ENCODE results near the gene CCSER1. TPM values are rescaled to one million over a fixed set of nuclear protein-coding genes. Genes with fewer than 3 reads are reported as not detected.

Gene CCSER1
- polyA plus RNA-seq, 1 experiment, result not detected

- H3K36me3 ChIP-seq (ENCODE audit: control insufficient read depth, insufficient read depth, low read length), result no peaks in the 10 kb centered on the region
- CTCF ChIA-PET, result no interaction called here
- no peak overlapping the region for H3K4me3 ChIP-seq (ENCODE audit: low read depth, low read length)
- DNase-seq (ENCODE audit: low read depth), result no peak
- no peaks in the 10 kb centered on the region for H3K27me3 ChIP-seq (ENCODE audit: control insufficient read depth, insufficient read depth, low read length)
- POLR2A ChIA-PET, result no interaction called here
- TF ChIP-seq CTCF (IDR thresholded peaks at IDR 0.05; ENCODE audit: insufficient read depth, low read depth, low read length), result no peak
These were observed 714.5 kb downstream of the CCSER1 start for GRCh38 chr4:90841676-90842075.

GRCh38 chr4:90842960-90843359, 715.8 kb downstream of the CCSER1 start:
- H3K27me3 ChIP-seq (ENCODE audit: control insufficient read depth, insufficient read depth, low read length), result no peaks in the 10 kb centered on the region
- no peak overlapping the region for H3K4me3 ChIP-seq (ENCODE audit: low read depth, low read length)
- DNase-seq (ENCODE audit: low read depth), result no peak
- no peak for TF ChIP-seq CTCF (IDR thresholded peaks at IDR 0.05; ENCODE audit: insufficient read depth, low read depth, low read length)
- H3K36me3 ChIP-seq (ENCODE audit: control insufficient read depth, insufficient read depth, low read length), result no peaks in the 10 kb centered on the region
- ChIA-PET POLR2A (no interaction called here), CTCF (no interaction called here)

GRCh38 chr4:90844241-90844640, 717.0 kb downstream of the CCSER1 start:
- no peak overlapping the region for H3K4me3 ChIP-seq (ENCODE audit: low read depth, low read length)
- H3K36me3 ChIP-seq (ENCODE audit: control insufficient read depth, insufficient read depth, low read length), result no peaks in the 10 kb centered on the region
- ChIA-PET CTCF (no interaction called here), POLR2A (no interaction called here)
- no peak for TF ChIP-seq CTCF (IDR thresholded peaks at IDR 0.05; ENCODE audit: insufficient read depth, low read depth, low read length)
- H3K27me3 ChIP-seq (ENCODE audit: control insufficient read depth, insufficient read depth, low read length), result no peaks in the 10 kb centered on the region
- DNase-seq (ENCODE audit: low read depth), result no peak

GRCh38 chr4:90845777-90846176, 718.6 kb downstream of the CCSER1 start:
- no peaks in the 10 kb centered on the region for H3K36me3 ChIP-seq (ENCODE audit: control insufficient read depth, insufficient read depth, low read length)
- ChIA-PET CTCF (no interaction called here), POLR2A (no interaction called here)
- no peaks in the 10 kb centered on the region for H3K27me3 ChIP-seq (ENCODE audit: control insufficient read depth, insufficient read depth, low read length)
- no peak for TF ChIP-seq CTCF (IDR thresholded peaks at IDR 0.05; ENCODE audit: insufficient read depth, low read depth, low read length)
- H3K4me3 ChIP-seq (ENCODE audit: low read depth, low read length), result no peak overlapping the region
- DNase-seq (ENCODE audit: low read depth), result no peak

- POLR2A ChIA-PET, result no interaction called here
- DNase-seq (ENCODE audit: low read depth), result no peak
- Histone ChIP-seq H3K4me3 (ENCODE audit: low read depth, low read length) (no peak overlapping the region), H3K27me3 (ENCODE audit: control insufficient read depth, insufficient read depth, low read length) (no peaks in the 10 kb centered on the region), H3K36me3 (ENCODE audit: control insufficient read depth, insufficient read depth, low read length) (no peaks in the 10 kb centered on the region)
- CTCF ChIA-PET, result no interaction called here
- no peak for TF ChIP-seq CTCF (IDR thresholded peaks at IDR 0.05; ENCODE audit: insufficient read depth, low read depth, low read length)
These were observed 725.0 kb downstream of the CCSER1 start for GRCh38 chr4:90852237-90852636.

All from BJ (cell line).